WTC11 (cell line): ENCODE measurements around the gene PBRM1. TPM values are rescaled to one million over a fixed set of nuclear protein-coding genes. Genes with fewer than 3 reads are reported as not detected.

ENCODE experiments used
- ATAC-seq: fragments of 200-7000 bp; cut with Tn5 transposase; 2 replicates; pipeline ENCODE4 v1.10.0; 2021; ENCODE audit warnings: mild to moderate bottlenecking, moderate library complexity
- CTCF ChIA-PET: fragments of 300-600 bp; sonication (Branson Sonifier 250); formaldehyde crosslinking; loops from one replicate; lab custom pipeline; 2021; ENCODE audit warnings: antibody characterized with exemption; lab: Charles Lee
- POLR2A ChIA-PET: fragments of 350-600 bp; sonication (Branson Sonifier 250); formaldehyde crosslinking; loops from one replicate; lab custom pipeline; 2021; ENCODE audit warnings: antibody characterized with exemption; lab: Charles Lee
- DNase-seq: peaks from one replicate; pipeline ENCODE4 v3.0.0; 2021; ENCODE audit warnings: low spot score
- H3K27ac Mint-ChIP-seq: 2 replicates; pipeline ENCODE4 v1.8.0; 2021; ENCODE audit warnings: mixed read lengths
- H3K27me3 Mint-ChIP-seq: 2 replicates; pipeline ENCODE4 v1.8.0; 2021; ENCODE audit warnings: low read depth, mild to moderate bottlenecking, moderate library complexity, mixed read lengths
- H3K36me3 Mint-ChIP-seq: 2 replicates; pipeline ENCODE4 v1.8.0; 2021; ENCODE audit warnings: mixed read lengths
- H3K4me1 Mint-ChIP-seq: 2 replicates; pipeline ENCODE4 v1.8.0; 2022; ENCODE audit warnings: mixed read lengths
- H3K4me3 Mint-ChIP-seq: 2 replicates; pipeline ENCODE4 v1.8.0; 2021; ENCODE audit warnings: mild to moderate bottlenecking, moderate library complexity, mixed read lengths
- H3K9me3 Mint-ChIP-seq: 2 replicates; pipeline ENCODE4 v1.8.0; 2021; ENCODE audit warnings: mixed read lengths
- ARID4B ChIP-seq: sonication (generic); formaldehyde crosslinking; IDR thresholded peaks from 2 replicates; pipeline ENCODE4 v1.8.0; 2023; ENCODE audit warnings: missing genetic modification reagents, mild to moderate bottlenecking, borderline replicate concordance
- GABPB1 ChIP-seq: sonication (generic); formaldehyde crosslinking; IDR thresholded peaks from 2 replicates; pipeline ENCODE4 v1.8.1; 2023; ENCODE audit warnings: mild to moderate bottlenecking, missing genetic modification reagents
- KAT7 ChIP-seq: sonication (generic); formaldehyde crosslinking; IDR thresholded peaks from 2 replicates; pipeline ENCODE4 v1.8.1; 2023; ENCODE audit warnings: missing genetic modification reagents, mild to moderate bottlenecking, borderline replicate concordance
- NFE2L1 ChIP-seq: sonication (generic); formaldehyde crosslinking; IDR thresholded peaks from 2 replicates; pipeline ENCODE4 v1.8.1; 2023; ENCODE audit warnings: missing genetic modification reagents
- NR2C2 ChIP-seq: sonication (generic); formaldehyde crosslinking; IDR thresholded peaks from 2 replicates; pipeline ENCODE4 v1.8.0; 2022; ENCODE audit warnings: mild to moderate bottlenecking, missing genetic modification reagents
- PRDM15 ChIP-seq: sonication (generic); formaldehyde crosslinking; IDR thresholded peaks from 2 replicates; pipeline ENCODE4 v1.8.0; 2022; ENCODE audit warnings: missing genetic modification reagents
- PRRX2 ChIP-seq: fragments of 250-450 bp; sonication (Bioruptor Pico); IDR thresholded peaks from 2 replicates; pipeline ENCODE4 v1.8.0; 2021; ENCODE audit warnings: mild to moderate bottlenecking
- RORB ChIP-seq: fragments of 250-450 bp; sonication (Bioruptor Pico); IDR thresholded peaks from 2 replicates; pipeline ENCODE4 v1.9.0; 2021; ENCODE audit warnings: mild to moderate bottlenecking
- SMAD4 ChIP-seq: sonication (generic); formaldehyde crosslinking; IDR thresholded peaks from 2 replicates; pipeline ENCODE4 v1.8.0; 2022; ENCODE audit warnings: mild to moderate bottlenecking, missing genetic modification reagents
- TP53 ChIP-seq: sonication (generic); formaldehyde crosslinking; IDR thresholded peaks from 2 replicates; pipeline ENCODE4 v1.8.1; 2023; ENCODE audit warnings: mild to moderate bottlenecking, missing genetic modification reagents
- ZNF263 ChIP-seq: sonication (generic); formaldehyde crosslinking; IDR thresholded peaks from 2 replicates; pipeline ENCODE4 v1.8.1; 2022; ENCODE audit warnings: low read depth, mild to moderate bottlenecking, moderate library complexity, missing genetic modification reagents
- ZNF396 ChIP-seq: fragments of 250-450 bp; sonication (Bioruptor Pico); IDR thresholded peaks from 2 replicates; pipeline ENCODE4 v1.8.0; 2021; ENCODE audit warnings: mild to moderate bottlenecking, moderate library complexity, borderline replicate concordance
- ZNF416 ChIP-seq: fragments of 250-450 bp; sonication (Bioruptor Pico); IDR thresholded peaks from 2 replicates; pipeline ENCODE4 v1.9.0; 2021; ENCODE audit warnings: mild to moderate bottlenecking, inconsistent platforms
- ZNF423 ChIP-seq: fragments of 250-450 bp; sonication (Bioruptor Pico); IDR thresholded peaks from 2 replicates; pipeline ENCODE4 v2.1.2; 2022; ENCODE audit warnings: mild to moderate bottlenecking, moderate library complexity
- total RNA-seq: library from RNA; stranded (reverse); gene quantifications from 3 replicates; pipeline ENCODE4 v1.2.3, GENCODE V29; 2021
- TF ChIP-seq, protein P1 (sequence below): sonication (generic); formaldehyde crosslinking; IDR thresholded peaks from 2 replicates; pipeline ENCODE4 v1.8.0; 2022; ENCODE audit warnings: mild to moderate bottlenecking, missing genetic modification reagents
- TF ChIP-seq, protein P2 (sequence below): sonication (generic); formaldehyde crosslinking; conservative IDR thresholded peaks from 2 replicates; pipeline ENCODE4 v1.8.1; 2023; ENCODE audit warnings: mild to moderate bottlenecking, low read depth, missing genetic modification reagents, moderate library complexity

The PBRM1 gene
- total RNA-seq, 1 experiment from 2014 or later = 48.8 TPM

- Mint-ChIP-seq H3K4me1 (peaks cover 13% of the 10 kb centered on the region), H3K9me3 (no peaks in the 10 kb centered on the region), H3K27me3 (no peaks in the 10 kb centered on the region), H3K4me3 (peak overlapping the region; percentile 96), H3K36me3 (peaks cover 7% of the 10 kb centered on the region), H3K27ac (peak overlapping the region; percentile 46)
- DNase-seq (no peak), ATAC-seq (peak; percentile 5; the same call in 1 of the 2 replicates)
- ChIA-PET POLR2A (interaction anchor here (1.0 to 1.9 kb wide), 2 partner anchors 8 to 9 kb away, joined by 3 to 5 read pairs; no protein-coding TSS in a partner anchor), CTCF (interaction anchor here (0.6 to 1.6 kb wide), 4 partner anchors 10 to 1757 kb away, joined by 3 to 7 read pairs (median 4); no protein-coding TSS in a partner anchor)
- TF ChIP-seq NFE2L1 (CRISPR knock-in tag) (no peak), PRDM15 (CRISPR knock-in tag) (0 out of 2 replicates have a peak, but pooled peaks have one; percentile 36), GABPB1 (CRISPR knock-in tag) (peak; percentile 43; the same call in 1 of the 2 replicates)
These were observed 19.1 kb upstream of the PBRM1 start for GRCh38 chr3:52704611-52705437.

- Mint-ChIP-seq H3K27ac (peak overlapping the region; percentile 6; the same call in 1 of the 2 replicates), H3K4me3 (no peak overlapping the region; the same call in 1 of the 2 replicates), H3K9me3 (no peaks in the 10 kb centered on the region), H3K27me3 (no peaks in the 10 kb centered on the region), H3K36me3 (0 out of 2 replicates have a peak, but pooled peaks cover 4% of the 10 kb centered on the region), H3K4me1 (peaks cover 13% of the 10 kb centered on the region)
- ATAC-seq (no peak), DNase-seq (no peak)
- ChIA-PET POLR2A (no interaction called here), CTCF (no interaction called here)
- TF ChIP-seq ZNF423 (CRISPR knock-in tag) = no peak
- TF ChIP-seq NFE2L1 (CRISPR knock-in tag) = no peak
- no peak for TF ChIP-seq KAT7 (CRISPR knock-in tag)
- TF ChIP-seq ZNF396 = no peak
- TF ChIP-seq, protein P1, sequence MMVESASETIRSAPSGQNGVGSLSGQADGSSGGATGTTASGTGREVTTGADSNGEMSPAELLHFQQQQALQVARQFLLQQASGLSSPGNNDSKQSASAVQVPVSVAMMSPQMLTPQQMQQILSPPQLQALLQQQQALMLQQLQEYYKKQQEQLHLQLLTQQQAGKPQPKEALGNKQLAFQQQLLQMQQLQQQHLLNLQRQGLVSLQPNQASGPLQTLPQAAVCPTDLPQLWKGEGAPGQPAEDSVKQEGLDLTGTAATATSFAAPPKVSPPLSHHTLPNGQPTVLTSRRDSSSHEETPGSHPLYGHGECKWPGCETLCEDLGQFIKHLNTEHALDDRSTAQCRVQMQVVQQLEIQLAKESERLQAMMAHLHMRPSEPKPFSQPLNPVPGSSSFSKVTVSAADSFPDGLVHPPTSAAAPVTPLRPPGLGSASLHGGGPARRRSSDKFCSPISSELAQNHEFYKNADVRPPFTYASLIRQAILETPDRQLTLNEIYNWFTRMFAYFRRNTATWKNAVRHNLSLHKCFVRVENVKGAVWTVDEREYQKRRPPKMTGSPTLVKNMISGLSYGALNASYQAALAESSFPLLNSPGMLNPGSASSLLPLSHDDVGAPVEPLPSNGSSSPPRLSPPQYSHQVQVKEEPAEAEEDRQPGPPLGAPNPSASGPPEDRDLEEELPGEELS (CRISPR knock-in tag) = no peak
- no peak for TF ChIP-seq SMAD4 (CRISPR knock-in tag)
- TF ChIP-seq NR2C2 (CRISPR knock-in tag) = no peak
- TF ChIP-seq TP53 (CRISPR knock-in tag) = no peak
- TF ChIP-seq PRRX2 (CRISPR knock-in tag) = no peak
These were observed 17.6 kb upstream of the PBRM1 start for GRCh38 chr3:52703341-52703740.

DNA sequence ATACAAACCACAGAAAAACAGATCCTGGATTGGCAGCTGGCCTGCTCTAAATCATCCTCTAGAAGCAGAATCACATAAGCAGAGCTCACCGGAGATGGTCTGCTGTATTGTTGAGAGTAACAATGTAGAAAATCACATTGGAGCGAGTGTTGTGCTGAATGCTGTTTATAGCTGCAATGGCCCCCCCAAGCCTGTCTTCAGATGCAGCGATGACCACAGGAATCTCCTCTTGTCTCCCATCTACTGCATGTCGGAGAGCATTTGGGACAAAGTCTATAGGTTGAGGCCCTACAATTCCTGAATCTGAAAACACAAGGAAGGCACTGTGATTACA lies 11.9 kb upstream of the PBRM1 start:
- Mint-ChIP-seq H3K27ac (peak overlapping the region; percentile 29; the same call in 1 of the 2 replicates), H3K36me3 (peaks cover 48% of the 10 kb centered on the region), H3K9me3 (no peaks in the 10 kb centered on the region), H3K4me3 (no peak overlapping the region), H3K27me3 (no peaks in the 10 kb centered on the region), H3K4me1 (no peaks in the 10 kb centered on the region)
- DNase-seq (no peak), ATAC-seq (no peak)
- POLR2A ChIA-PET = interaction anchor here (1.4 kb wide), 1 partner anchor 8 kb away, joined by 5 read pairs; the partner anchor contains the start of genes GLT8D1 and SPCS1
- CTCF ChIA-PET = no interaction called here
- TF ChIP-seq ZNF416 (CRISPR knock-in tag) (0 out of 2 replicates have a peak, but pooled peaks have one; percentile 63), RORB (CRISPR knock-in tag) (no peak), ARID4B (no peak), ZNF263 (CRISPR knock-in tag) (no peak)
- TF ChIP-seq, protein P2, sequence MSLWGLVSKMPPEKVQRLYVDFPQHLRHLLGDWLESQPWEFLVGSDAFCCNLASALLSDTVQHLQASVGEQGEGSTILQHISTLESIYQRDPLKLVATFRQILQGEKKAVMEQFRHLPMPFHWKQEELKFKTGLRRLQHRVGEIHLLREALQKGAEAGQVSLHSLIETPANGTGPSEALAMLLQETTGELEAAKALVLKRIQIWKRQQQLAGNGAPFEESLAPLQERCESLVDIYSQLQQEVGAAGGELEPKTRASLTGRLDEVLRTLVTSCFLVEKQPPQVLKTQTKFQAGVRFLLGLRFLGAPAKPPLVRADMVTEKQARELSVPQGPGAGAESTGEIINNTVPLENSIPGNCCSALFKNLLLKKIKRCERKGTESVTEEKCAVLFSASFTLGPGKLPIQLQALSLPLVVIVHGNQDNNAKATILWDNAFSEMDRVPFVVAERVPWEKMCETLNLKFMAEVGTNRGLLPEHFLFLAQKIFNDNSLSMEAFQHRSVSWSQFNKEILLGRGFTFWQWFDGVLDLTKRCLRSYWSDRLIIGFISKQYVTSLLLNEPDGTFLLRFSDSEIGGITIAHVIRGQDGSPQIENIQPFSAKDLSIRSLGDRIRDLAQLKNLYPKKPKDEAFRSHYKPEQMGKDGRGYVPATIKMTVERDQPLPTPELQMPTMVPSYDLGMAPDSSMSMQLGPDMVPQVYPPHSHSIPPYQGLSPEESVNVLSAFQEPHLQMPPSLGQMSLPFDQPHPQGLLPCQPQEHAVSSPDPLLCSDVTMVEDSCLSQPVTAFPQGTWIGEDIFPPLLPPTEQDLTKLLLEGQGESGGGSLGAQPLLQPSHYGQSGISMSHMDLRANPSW (CRISPR knock-in tag) = no peak
